ENCODE data around the gene RIOX2.

Gene RIOX2

GRCh38 chr3:97990624-97991292 lies 18.5 kb upstream of the RIOX2 start:
- DNase-seq (ENCODE audit: low read depth in 3 of 3) = peak in 1 of 3 experiments; percentile 15

- no peak for DNase-seq (ENCODE audit: low read depth in 3 of 3)
These were observed 16.7 kb upstream of the RIOX2 start for GRCh38 chr3:97988784-97989568.

- DNase-seq (ENCODE audit: low read depth in 3 of 3) = no peak
These were observed 15.1 kb upstream of the RIOX2 start for GRCh38 chr3:97987306-97987705.

GRCh38 chr3:97983933-97984491 lies 11.8 kb upstream of the RIOX2 start:
- no peak for DNase-seq (ENCODE audit: low read depth in 3 of 3)

GRCh38 chr3:97981886-97982285 lies 9.7 kb upstream of the RIOX2 start:
- no peak for DNase-seq (ENCODE audit: low read depth in 3 of 3)

GRCh38 chr3:97979610-97980009 lies 7.4 kb upstream of the RIOX2 start:
- DNase-seq (ENCODE audit: low read depth in 3 of 3) = no peak

- DNase-seq (ENCODE audit: low read depth in 3 of 3) = no peak
These were observed 3.2 kb upstream of the RIOX2 start for GRCh38 chr3:97975466-97975865.

- no peak for DNase-seq (ENCODE audit: low read depth in 3 of 3)
These were observed 2.8 kb upstream of the RIOX2 start for GRCh38 chr3:97974996-97975395.

GRCh38 chr3:97972976-97973375 lies 745 bp upstream of the RIOX2 start:
- no peak for DNase-seq (ENCODE audit: low read depth in 3 of 3)

GRCh38 chr3:97970956-97971620 lies 1.1 kb downstream of the RIOX2 start:
- DNase-seq (ENCODE audit: low read depth in 3 of 3) = no peak

GRCh38 chr3:97970156-97970555 lies 2.1 kb downstream of the RIOX2 start:
- DNase-seq (ENCODE audit: low read depth in 3 of 3) = no peak

- DNase-seq (ENCODE audit: low read depth in 3 of 3) = no peak
These were observed 2.7 kb downstream of the RIOX2 start for GRCh38 chr3:97969541-97969940.

GRCh38 chr3:97968376-97968775 lies 3.9 kb downstream of the RIOX2 start:
- DNase-seq (ENCODE audit: low read depth in 3 of 3) = no peak

- no peak for DNase-seq (ENCODE audit: low read depth in 3 of 3)
These were observed 4.3 kb downstream of the RIOX2 start for GRCh38 chr3:97967966-97968365.

- DNase-seq (ENCODE audit: low read depth in 3 of 3) = no peak
These were observed 11.1 kb downstream of the RIOX2 start for GRCh38 chr3:97960993-97961766.

GRCh38 chr3:97960551-97960950 lies 11.7 kb downstream of the RIOX2 start:
- no peak for DNase-seq (ENCODE audit: low read depth in 3 of 3)

- no peak for DNase-seq (ENCODE audit: low read depth in 3 of 3)
These were observed 12.4 kb downstream of the RIOX2 start for GRCh38 chr3:97959872-97960271.

- no peak for DNase-seq (ENCODE audit: low read depth in 3 of 3)
These were observed 13.4 kb downstream of the RIOX2 start for GRCh38 chr3:97958796-97959195.

GRCh38 chr3:97958396-97958795 lies 13.8 kb downstream of the RIOX2 start:
- DNase-seq (ENCODE audit: low read depth in 3 of 3) = no peak

GRCh38 chr3:97957617-97958311 lies 14.5 kb downstream of the RIOX2 start:
- no peak for DNase-seq (ENCODE audit: low read depth in 3 of 3)

- DNase-seq (ENCODE audit: low read depth in 3 of 3) = no peak
These were observed 16.2 kb downstream of the RIOX2 start for GRCh38 chr3:97956051-97956450.

Measured in stimulated activated CD4-positive, alpha-beta T cell treated with anti-CD3 and anti-CD28 coated beads, TNF-alpha, amount 100 ng/mL, for 24 hours (primary cell).